K562 treated with DMSO at 1 percent for 12 hours (cell line): ENCODE results near the gene MEAK7. TPM values are rescaled to one million over a fixed set of nuclear protein-coding genes. Genes with fewer than 3 reads are reported as not detected.

Source experiments
- total RNA-seq: library from RNA; unstranded; fragments of 300-600 nt; gene quantifications from 2 replicates; pipeline ENCODE4 v1.2.3, GENCODE V29; 2022; ENCODE audit not compliant: insufficient read depth

MEAK7 gene
- 4.0 and 11.2 TPM in 2 replicates for total RNA-seq

GRCh38 chr16:84504420-84505248, at the start of gene MEAK7:
Gene MEAK7, minus strand, starts transcription at chr16:84504659. Its CDS starts 6,573 bp downstream, at chr16:84498086.

Other genes with a start within 250 kb of the MEAK7 start
- gene WFDC1, start 209.8 kb downstream of the MEAK7 start, total RNA-seq, result not detected in 2 replicates
- not detected in 2 replicates for gene ATP2C2, start 136.1 kb downstream of the MEAK7 start, total RNA-seq
- gene COTL1, start 113.4 kb upstream of the MEAK7 start, total RNA-seq, result 98.7 and 133 TPM in 2 replicates
- 24.3 and 50.6 TPM in 2 replicates for gene KLHL36, start 143.9 kb upstream of the MEAK7 start, total RNA-seq
- 41.0 and 95.0 TPM in 2 replicates for gene USP10, start 195.3 kb upstream of the MEAK7 start, total RNA-seq